AG09319 (cell line): ENCODE measurements around the gene PLXDC2.

Source experiments
- DNase-seq: peaks from one replicate; pipeline ENCODE4 v3.0.0-alpha.2; 2010; ENCODE audit warnings: low read depth; ENCODE audit errors: extremely low read depth
- TF ChIP-seq, protein P1 (sequence below): IDR thresholded peaks from 2 replicates; pipeline ENCODE4 v1.5.1; 2011; ENCODE audit warnings: low read depth, mild to moderate bottlenecking, inconsistent platforms, low read length, moderate library complexity

PLXDC2 gene

DNA sequence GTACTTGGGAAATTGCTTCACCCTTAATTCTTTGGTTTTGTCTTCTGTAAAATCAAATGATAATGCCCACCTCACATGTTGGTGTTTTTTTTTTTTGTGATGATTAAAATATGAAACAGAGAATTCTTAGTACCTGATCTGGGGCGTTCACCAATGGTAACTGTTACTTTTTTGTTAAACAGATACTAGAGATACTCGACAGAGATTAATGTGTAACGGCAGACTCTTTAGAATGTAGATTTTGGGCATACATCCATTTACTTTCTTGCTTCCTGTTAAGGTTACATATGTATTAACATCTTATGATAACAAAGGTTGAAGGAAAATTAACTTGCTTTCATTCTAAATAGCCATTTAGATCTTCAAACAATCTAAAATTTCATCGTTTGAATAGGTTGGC is 23.3 kb downstream of the PLXDC2 start:
- no peak for DNase-seq
- TF ChIP-seq, protein P1, sequence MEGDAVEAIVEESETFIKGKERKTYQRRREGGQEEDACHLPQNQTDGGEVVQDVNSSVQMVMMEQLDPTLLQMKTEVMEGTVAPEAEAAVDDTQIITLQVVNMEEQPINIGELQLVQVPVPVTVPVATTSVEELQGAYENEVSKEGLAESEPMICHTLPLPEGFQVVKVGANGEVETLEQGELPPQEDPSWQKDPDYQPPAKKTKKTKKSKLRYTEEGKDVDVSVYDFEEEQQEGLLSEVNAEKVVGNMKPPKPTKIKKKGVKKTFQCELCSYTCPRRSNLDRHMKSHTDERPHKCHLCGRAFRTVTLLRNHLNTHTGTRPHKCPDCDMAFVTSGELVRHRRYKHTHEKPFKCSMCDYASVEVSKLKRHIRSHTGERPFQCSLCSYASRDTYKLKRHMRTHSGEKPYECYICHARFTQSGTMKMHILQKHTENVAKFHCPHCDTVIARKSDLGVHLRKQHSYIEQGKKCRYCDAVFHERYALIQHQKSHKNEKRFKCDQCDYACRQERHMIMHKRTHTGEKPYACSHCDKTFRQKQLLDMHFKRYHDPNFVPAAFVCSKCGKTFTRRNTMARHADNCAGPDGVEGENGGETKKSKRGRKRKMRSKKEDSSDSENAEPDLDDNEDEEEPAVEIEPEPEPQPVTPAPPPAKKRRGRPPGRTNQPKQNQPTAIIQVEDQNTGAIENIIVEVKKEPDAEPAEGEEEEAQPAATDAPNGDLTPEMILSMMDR, result no peak

DNA sequence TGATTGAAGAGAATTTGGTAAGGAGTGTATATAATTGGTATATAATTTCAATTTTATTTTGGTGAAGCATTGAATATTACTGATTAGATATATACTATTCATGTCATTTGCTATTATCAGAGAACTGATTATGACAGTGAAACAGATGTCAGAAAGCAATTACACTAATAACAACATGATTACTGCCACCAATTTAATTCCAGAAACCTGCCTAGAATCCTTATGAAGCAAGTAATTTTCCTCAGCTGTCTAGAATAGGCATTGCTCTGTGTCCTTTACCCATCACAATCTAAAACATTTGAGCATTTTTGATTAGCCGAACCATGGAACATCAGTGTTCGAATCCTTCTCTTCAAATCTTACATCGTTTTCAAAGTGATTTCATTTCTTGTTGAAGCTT is 24.5 kb downstream of the PLXDC2 start:
- no peak for DNase-seq
- TF ChIP-seq, protein P1, result no peak

DNA sequence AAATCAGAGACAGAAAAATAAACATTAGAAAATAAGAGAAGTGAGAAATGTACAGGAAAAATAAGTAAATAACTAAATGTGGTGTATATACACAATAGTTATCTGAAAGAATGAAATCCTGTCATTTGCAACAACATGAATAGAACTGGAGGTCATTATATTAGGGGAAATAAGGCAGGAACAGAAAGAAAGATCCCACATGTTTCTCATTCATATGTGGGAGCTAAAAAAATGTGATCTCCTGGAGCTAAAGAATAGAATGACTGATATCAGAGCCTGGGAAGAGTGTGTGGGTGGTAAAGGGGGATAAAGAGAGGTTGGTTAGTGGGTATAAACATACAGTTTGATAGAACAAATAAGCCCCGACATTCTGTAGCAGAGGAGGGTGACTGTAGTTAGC is 27.3 kb downstream of the PLXDC2 start:
- no peak for DNase-seq
- TF ChIP-seq, protein P1, result no peak

DNA sequence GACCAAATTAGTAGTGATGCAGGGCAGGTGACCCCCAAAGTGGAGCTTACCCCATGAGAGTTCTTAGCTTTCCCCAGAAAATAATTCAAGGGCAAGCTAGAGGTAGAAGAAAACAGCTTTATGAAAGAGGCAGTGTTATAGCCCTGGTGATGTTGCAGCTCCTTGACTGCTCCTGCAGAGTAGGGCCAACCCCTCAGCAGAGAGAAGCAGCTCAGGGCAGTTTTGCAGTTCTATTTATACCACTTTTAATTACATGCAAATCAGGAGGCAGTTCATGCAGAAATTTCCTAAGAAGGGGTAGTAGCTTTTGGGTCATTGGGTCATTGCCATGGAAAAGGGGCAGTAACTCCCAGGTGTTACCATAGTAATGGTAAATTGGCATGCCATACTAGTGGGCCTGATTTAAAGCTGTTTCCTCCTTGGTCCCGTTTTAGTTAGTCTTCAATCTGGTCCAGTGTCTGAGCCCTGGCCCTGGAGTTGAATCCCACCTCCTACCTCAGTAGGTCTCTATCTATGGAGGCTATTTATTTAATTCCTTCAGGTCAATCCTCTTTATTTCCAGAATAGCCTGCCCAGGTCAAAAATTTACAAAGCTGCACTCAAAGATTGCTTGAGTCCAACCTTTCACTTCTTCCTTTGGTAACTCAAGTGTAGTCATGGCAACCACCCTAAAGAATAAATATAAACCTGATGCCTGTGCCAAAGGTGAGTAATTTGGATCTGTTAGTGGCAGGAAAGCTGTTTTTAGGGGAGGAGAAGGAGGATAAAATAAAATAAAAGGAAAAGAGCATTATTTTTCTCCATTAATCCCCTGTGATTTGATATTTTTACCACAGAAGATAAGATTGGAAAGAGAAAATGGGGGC is 29.5 kb downstream of the PLXDC2 start:
- TF ChIP-seq, protein P1, result no peak
- no peak for DNase-seq

DNA sequence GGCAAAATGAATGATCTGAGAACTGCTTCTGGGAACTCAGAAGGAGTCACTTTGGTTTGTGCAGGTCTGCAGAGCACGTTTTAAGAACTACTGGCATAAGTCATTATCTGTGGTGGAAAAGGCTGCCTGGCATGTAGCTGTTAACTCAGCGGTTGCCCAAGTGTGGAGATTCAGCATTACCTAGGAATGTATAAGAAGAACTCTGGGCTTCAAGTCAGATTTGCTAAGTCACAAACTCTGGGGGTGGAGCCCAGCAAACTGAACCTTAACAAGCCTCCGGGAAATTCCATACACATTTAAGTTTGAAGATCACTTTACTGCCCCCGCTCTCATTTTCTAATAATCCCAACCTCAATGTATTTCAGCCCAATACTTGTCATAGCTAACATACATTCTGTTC is 31.1 kb downstream of the PLXDC2 start:
- no peak for DNase-seq
- TF ChIP-seq, protein P1, result no peak

DNA sequence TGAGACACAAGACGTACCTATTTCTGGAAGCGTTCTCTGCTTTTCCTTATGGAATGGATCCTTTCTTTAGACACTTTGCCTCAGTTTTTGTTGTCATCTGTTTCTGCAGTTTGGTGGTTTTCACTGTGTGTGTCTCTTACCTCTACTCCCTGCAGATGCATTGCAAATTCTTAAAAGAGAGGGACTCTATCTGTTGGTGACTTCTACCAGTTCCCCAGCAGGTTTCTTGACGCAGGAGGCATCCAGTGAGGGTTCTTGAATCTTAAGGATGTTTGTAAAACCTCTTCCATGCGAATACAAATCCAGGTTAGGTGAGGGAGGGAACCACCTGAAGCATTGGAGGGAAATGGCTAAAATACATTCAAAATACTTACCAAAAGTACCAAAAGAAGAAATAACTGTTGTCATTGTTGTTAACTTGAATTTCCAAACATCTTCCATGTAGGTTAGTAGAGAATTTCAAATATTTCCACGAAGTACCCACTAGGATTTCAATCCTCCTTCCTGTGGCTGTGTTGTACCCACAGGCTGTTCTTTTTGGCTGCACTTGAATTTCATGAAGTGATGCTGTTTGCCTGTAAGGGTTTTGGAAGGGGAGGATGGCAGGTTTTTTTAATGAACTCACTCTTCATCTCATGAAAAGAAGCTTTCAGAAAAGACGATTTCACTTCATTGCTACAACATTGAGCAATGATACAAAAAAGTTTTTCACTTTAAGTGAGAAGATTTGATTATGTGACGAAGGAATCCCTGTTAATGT is 32.2 kb downstream of the PLXDC2 start:
- TF ChIP-seq, protein P1, result no peak
- no peak for DNase-seq

DNA sequence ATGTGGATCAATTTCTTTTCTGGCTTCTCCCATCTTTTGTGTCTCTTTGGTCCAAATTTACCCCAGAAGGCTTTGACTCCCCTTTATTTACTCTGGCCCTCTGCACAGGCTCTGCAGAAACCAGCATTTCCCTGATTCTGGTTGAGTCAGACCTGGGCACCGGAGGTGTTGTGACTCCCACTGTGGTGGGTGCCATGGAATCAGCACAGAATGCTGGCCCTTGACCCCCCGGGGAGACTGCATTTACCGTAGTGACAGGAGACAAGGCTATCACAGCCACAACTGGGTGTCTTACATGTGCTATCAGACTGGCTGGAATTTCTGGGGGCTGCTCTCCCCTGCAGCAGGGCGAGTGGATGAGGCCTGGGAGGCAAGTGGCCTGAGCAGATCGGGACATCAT is 37.6 kb downstream of the PLXDC2 start:
- DNase-seq, result no peak
- TF ChIP-seq, protein P1, result no peak
